ENCODE data around the gene DHX34.
"Not testable (repeated sequence)": the region's sequence is repeated elsewhere in the genome, so short reads cannot be mapped to it uniquely, and the experiment has no call there.

DHX34 gene, protein sequence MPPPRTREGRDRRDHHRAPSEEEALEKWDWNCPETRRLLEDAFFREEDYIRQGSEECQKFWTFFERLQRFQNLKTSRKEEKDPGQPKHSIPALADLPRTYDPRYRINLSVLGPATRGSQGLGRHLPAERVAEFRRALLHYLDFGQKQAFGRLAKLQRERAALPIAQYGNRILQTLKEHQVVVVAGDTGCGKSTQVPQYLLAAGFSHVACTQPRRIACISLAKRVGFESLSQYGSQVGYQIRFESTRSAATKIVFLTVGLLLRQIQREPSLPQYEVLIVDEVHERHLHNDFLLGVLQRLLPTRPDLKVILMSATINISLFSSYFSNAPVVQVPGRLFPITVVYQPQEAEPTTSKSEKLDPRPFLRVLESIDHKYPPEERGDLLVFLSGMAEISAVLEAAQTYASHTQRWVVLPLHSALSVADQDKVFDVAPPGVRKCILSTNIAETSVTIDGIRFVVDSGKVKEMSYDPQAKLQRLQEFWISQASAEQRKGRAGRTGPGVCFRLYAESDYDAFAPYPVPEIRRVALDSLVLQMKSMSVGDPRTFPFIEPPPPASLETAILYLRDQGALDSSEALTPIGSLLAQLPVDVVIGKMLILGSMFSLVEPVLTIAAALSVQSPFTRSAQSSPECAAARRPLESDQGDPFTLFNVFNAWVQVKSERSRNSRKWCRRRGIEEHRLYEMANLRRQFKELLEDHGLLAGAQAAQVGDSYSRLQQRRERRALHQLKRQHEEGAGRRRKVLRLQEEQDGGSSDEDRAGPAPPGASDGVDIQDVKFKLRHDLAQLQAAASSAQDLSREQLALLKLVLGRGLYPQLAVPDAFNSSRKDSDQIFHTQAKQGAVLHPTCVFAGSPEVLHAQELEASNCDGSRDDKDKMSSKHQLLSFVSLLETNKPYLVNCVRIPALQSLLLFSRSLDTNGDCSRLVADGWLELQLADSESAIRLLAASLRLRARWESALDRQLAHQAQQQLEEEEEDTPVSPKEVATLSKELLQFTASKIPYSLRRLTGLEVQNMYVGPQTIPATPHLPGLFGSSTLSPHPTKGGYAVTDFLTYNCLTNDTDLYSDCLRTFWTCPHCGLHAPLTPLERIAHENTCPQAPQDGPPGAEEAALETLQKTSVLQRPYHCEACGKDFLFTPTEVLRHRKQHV

DNA sequence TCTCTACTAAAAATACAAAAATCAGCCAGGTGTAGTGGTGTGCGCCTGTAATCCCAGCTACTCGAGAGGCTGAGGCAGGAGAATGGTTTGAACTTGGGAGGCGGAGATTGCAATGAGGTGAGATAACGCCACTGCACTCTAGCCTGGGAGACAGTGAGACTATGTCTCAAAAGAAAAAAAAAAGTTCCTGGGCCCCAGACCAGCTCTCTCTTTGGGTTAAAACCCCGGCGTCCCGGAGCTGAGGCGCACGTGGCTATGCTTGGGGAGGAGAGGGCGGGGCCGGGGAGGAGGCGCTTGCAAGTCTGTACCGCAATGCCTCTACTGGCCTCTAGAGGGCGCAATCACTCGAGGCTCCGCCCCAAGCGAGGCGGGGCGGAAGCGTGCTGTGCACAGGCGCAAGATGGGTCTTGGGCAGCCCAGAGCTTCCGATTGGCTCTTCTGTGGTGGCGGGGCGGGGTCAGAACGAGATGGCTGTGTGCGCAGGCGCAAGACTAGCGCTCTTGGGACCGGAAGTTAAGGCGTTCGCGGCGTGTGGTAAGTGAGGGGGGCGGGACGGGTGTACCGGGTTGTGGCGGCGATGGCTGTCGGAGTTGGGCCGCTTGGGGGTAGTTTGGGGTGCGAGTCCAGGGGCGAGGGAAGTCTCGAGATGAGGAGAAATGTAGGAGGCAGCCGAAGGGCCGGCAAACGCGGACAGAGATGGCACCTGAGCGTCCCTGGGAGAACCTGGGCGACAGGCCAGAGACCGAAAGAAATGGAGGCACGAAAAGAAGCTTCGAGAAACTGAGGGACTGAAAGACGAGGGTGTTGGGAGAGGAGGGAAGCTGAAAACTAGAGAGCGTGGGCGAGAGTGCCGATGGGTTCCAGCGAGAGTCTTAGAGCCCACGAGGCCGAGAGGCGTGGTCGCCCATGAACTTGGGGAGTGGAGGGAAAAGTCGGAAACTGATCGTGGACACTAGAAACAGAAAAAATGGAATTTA lies at the start of gene DHX34:
Gene DHX34, plus strand, starts transcription at position 497 of the 977 bp plus-strand sequence. CDS start 3,716 bp downstream, outside the sequence.
- TF ChIP-seq, protein P1, sequence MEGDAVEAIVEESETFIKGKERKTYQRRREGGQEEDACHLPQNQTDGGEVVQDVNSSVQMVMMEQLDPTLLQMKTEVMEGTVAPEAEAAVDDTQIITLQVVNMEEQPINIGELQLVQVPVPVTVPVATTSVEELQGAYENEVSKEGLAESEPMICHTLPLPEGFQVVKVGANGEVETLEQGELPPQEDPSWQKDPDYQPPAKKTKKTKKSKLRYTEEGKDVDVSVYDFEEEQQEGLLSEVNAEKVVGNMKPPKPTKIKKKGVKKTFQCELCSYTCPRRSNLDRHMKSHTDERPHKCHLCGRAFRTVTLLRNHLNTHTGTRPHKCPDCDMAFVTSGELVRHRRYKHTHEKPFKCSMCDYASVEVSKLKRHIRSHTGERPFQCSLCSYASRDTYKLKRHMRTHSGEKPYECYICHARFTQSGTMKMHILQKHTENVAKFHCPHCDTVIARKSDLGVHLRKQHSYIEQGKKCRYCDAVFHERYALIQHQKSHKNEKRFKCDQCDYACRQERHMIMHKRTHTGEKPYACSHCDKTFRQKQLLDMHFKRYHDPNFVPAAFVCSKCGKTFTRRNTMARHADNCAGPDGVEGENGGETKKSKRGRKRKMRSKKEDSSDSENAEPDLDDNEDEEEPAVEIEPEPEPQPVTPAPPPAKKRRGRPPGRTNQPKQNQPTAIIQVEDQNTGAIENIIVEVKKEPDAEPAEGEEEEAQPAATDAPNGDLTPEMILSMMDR (IDR thresholded peaks at IDR 0.05; ENCODE audit: extremely low read depth, insufficient read depth, missing control alignments), result peak; percentile 93
- in situ Hi-C loops (cut with MboI; ENCODE audit: low pct_unique_long_range_greater_than_20kb, low sequenced_read_pairs, unreplicated experiment), result no loop called here

DNA sequence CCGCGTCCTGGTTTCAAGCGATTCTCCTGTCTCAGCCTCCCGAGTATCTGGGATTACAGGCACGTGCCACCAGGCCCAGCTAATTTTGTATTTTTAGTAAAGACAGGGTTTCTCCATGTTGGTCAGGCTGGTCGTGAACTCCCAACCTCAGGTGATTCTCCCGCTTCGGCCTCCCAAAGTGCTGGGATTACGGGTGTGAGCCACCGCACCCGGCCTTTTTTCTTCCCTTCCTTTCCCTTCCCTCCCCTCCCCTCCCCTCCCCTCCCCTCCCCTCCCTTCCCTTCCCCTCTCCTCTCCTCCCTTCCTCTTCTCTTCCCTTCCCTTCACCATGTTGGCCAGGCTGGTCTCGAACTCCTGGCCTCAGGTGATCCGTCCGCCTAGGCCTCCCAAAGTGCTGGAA lies 48.2 kb upstream of the DHX34 start:
- in situ Hi-C loops (cut with MboI; ENCODE audit: low pct_unique_long_range_greater_than_20kb, low sequenced_read_pairs, unreplicated experiment), result loop anchor here (10.0 kb wide), 1 partner anchor 84 kb away; no protein-coding TSS in a partner anchor
- not testable (repeated sequence) for DNase-seq (ENCODE audit: low spot score)

More for the DNA sequence above, at the start of gene DHX34:
- peak; percentile 100 for DNase-seq (ENCODE audit: low spot score)

DNA sequence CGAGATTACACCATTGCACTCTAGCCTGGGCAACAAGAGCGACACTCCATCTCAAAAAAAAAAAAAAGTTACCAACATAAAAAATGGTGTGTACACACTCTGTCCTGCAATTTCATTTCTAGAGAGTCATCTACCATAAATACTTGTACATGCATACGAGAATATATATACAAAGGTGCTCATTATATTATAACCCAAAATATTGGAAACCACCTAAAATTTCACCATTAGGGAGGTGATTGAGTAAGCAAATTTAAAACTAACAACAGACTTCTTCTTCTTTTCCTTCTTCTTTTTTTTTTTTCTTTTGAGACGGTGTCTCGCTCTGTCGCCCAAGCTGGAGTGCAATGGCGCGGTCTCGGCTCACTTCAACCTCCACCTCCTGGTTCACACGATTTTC lies 46.9 kb upstream of the DHX34 start:
- TF ChIP-seq, protein P1 (IDR thresholded peaks at IDR 0.05; ENCODE audit: extremely low read depth, insufficient read depth, missing control alignments), result no peak
- in situ Hi-C loops (cut with MboI; ENCODE audit: low pct_unique_long_range_greater_than_20kb, low sequenced_read_pairs, unreplicated experiment), result loop anchor here (10.0 kb wide), 1 partner anchor 83 kb away; no protein-coding TSS in a partner anchor
- DNase-seq (ENCODE audit: low spot score), result no peak

DNA sequence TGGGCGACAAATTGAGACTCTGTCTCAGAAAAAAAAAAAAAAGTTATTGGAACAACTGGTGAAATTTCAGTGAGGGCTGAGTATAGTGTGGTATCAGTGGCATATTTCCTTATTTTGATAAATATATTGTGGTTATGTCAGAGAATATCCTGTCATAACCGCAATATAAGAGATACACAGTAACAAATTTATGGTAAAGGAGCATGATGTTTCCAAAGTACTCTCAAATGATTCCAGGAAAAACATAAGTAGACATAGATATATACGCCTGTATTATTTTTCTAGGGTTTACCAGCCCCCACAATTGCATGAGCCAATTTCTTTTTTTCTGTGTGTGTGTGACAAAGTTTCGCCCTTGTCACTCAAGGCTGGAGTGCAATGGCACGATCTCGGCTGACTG lies 45.1 kb upstream of the DHX34 start:
- in situ Hi-C loops (cut with MboI; ENCODE audit: low pct_unique_long_range_greater_than_20kb, low sequenced_read_pairs, unreplicated experiment), result loop anchor here (10.0 kb wide), 1 partner anchor 81 kb away; no protein-coding TSS in a partner anchor
- DNase-seq (ENCODE audit: low spot score), result no peak
- TF ChIP-seq, protein P1 (IDR thresholded peaks at IDR 0.05; ENCODE audit: extremely low read depth, insufficient read depth, missing control alignments), result no peak

DNA sequence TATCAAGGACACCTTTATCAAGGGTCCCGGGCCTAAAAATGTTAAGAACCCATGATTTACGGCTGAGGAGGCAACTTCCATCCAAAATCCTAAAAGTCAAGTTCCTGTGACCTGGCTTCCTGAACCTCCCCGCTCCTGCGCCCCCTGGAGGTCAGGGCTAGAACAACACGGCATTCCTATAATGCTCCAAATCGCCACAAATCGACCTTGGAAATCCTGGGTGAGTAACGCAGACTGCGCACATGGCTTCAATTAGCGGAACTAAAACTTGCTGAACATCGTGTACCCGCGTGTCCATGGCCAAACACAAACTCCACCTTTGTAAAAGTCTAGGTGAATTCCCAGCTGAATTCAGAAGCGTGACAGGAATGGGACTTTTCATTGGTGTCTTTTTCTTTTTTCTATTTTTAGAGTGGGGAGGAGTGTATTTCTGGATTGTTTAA lies 43.8 kb upstream of the DHX34 start:
- DNase-seq (ENCODE audit: low spot score), result peak; percentile 45
- in situ Hi-C loops (cut with MboI; ENCODE audit: low pct_unique_long_range_greater_than_20kb, low sequenced_read_pairs, unreplicated experiment), result loop anchor here (10.0 kb wide), 1 partner anchor 79 kb away; no protein-coding TSS in a partner anchor
- TF ChIP-seq, protein P1 (IDR thresholded peaks at IDR 0.05; ENCODE audit: extremely low read depth, insufficient read depth, missing control alignments), result peak; percentile 93

DNA sequence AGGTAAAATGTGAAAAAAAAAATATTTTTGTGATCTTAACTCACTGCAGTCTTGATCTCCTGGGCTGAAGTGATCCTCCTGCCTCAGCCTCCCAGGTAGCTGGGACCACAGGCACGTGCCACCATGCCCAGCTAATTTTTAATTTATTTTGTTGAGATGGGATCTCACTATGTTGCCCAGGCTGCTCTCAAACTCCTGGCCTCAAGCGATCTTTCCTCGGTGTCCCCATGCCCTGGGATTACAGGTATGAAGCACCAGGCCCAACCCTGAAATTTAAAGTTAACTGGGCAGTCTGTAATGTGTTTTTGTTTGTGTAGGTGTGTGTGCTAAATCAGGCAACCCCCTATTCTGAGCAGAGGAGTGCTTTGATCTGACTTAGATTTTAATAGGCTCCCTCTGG lies 42.8 kb upstream of the DHX34 start:
- TF ChIP-seq, protein P1 (IDR thresholded peaks at IDR 0.05; ENCODE audit: extremely low read depth, insufficient read depth, missing control alignments), result no peak
- DNase-seq (ENCODE audit: low spot score), result no peak
- in situ Hi-C loops (cut with MboI; ENCODE audit: low pct_unique_long_range_greater_than_20kb, low sequenced_read_pairs, unreplicated experiment), result loop anchor here (10.0 kb wide), 1 partner anchor 78 kb away; no protein-coding TSS in a partner anchor
